SJCRH30 (cell line): ENCODE results near the gene CSPG5. TPM values are rescaled to one million over a fixed set of nuclear protein-coding genes. Genes with fewer than 3 reads are reported as not detected.
A peak's percentile ranks its signal among the peaks of the same experiment; 100 is the strongest.

Experiments used
- DNase-seq, 2 experiments: peaks; one replicate each; pipeline ENCODE4 v3.0.0-alpha.2; 2015 to 2020
- H3K27ac ChIP-seq: fragments of 250-450 bp; sonication (Bioruptor Pico); 2 replicates; pipeline ENCODE4 v1.5.1; 2020; ENCODE audit warnings: mild to moderate bottlenecking, moderate library complexity
- H3K27me3 ChIP-seq: fragments of 250-450 bp; sonication (Bioruptor Pico); 2 replicates; pipeline ENCODE4 v1.5.1; 2020; ENCODE audit warnings: mild to moderate bottlenecking, moderate library complexity
- H3K36me3 ChIP-seq: fragments of 250-450 bp; sonication (Bioruptor Pico); 2 replicates; pipeline ENCODE4 v1.5.1; 2020; ENCODE audit warnings: mild to moderate bottlenecking, moderate library complexity
- H3K4me1 ChIP-seq: fragments of 250-450 bp; sonication (Bioruptor Pico); 2 replicates; pipeline ENCODE4 v1.5.1; 2020; ENCODE audit warnings: mild to moderate bottlenecking, moderate library complexity
- H3K4me3 ChIP-seq: fragments of 250-450 bp; sonication (Bioruptor Pico); 2 replicates; pipeline ENCODE4 v1.5.1; 2020; ENCODE audit warnings: mild to moderate bottlenecking, moderate library complexity
- H3K9me3 ChIP-seq: fragments of 250-450 bp; sonication (Bioruptor Pico); replicated peaks from 2 replicates; pipeline ENCODE4 v1.5.1; 2020; ENCODE audit warnings: mild to moderate bottlenecking, moderate library complexity
- total RNA-seq: library from RNA; depleted of rRNA; stranded (reverse); fragments of >200 nt; shearing (Covaris generic); gene quantifications from 2 replicates; pipeline ENCODE4 v1.2.3, GENCODE V29; 2014

The CSPG5 gene
- total RNA-seq, 1 experiment from 2014 or later: 0.73 TPM

DNA sequence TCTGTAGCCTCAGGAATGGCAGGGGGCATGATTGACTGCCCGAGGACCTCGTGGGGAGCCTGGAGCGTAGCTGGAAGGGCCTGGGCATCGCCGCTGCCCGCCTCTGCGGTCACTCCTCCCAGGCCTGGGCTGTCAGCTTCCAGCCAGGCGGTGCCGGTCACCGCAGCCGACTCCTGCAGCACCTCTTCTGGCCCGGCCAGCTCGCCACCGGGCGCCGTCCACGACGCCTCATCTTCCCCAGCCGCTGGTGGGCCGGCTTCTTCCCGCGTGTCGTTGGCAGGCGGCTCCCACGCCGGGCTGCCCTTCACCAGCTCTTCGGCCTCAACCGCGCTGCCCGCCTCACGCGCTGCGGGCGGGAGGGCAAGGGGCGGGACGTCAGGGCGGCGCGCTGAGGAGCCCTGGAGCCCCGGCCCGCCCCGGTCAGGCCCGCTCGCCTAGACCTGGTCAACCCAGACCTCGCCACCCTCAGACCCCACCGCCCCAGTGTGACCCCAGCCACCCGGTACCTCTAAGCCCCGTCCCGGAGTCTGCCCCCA lies 1.0 kb downstream of the CSPG5 start:
- H3K27ac ChIP-seq: no peak overlapping the region
- H3K9me3 ChIP-seq: no peaks in the 10 kb centered on the region
- H3K27me3 ChIP-seq: no peaks in the 10 kb centered on the region
- no peaks in the 10 kb centered on the region for H3K4me1 ChIP-seq
- DNase-seq: peak in 1 of 2 experiments; percentile 14
- H3K4me3 ChIP-seq: peak overlapping the region; percentile 64
- H3K36me3 ChIP-seq: no peaks in the 10 kb centered on the region

DNA sequence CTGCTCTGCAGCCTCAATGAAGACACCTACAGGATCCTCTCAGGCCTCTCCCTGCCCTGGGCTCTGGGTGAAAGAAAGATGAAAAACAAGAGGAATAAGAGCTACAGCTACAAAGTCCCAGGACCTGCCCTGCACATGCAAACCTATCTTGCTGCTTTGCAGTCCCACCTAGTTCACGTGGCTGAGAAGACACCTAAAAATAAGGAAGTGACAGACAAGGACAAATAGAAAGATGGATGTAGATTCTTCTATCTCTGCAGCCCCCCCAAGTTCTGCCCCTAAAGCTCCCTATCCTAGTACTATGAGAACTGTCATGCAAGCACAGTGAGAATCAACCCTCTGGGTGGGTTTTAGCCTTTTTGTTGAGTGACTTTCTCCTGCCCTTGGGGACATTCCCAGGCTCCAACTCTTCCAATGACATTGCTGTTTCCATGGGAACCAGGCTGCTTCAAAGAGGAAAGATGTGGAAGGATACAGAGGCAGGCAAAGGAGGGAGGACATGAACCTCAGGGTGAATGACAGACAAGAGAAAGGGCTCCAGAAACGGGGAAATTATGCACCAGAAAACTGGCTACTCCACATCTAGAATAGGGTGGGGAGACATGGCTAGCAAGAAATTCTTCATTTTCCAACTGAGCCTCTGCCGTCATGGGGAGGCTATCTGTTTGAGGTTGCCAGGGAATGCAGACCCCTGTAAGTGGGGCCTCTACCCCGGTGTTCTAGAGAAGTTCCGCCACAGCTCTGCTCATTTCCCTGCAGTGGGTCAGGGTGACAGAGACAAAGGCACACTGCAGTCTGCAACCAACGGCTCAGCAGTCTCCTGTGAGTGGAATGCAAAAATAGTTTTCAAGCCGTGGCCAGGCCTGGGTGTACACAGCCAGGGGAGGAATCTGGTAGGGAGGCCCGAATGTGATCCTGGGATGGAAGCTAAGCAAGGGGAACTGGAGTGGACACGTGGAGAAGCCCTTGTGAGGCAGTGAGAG lies 5.2 kb downstream of the CSPG5 start:
- H3K4me3 ChIP-seq: no peak overlapping the region
- no peak for DNase-seq
- no peaks in the 10 kb centered on the region for H3K9me3 ChIP-seq
- no peak overlapping the region for H3K27ac ChIP-seq
- no peaks in the 10 kb centered on the region for H3K36me3 ChIP-seq
- H3K27me3 ChIP-seq: no peaks in the 10 kb centered on the region
- H3K4me1 ChIP-seq: no peaks in the 10 kb centered on the region

DNA sequence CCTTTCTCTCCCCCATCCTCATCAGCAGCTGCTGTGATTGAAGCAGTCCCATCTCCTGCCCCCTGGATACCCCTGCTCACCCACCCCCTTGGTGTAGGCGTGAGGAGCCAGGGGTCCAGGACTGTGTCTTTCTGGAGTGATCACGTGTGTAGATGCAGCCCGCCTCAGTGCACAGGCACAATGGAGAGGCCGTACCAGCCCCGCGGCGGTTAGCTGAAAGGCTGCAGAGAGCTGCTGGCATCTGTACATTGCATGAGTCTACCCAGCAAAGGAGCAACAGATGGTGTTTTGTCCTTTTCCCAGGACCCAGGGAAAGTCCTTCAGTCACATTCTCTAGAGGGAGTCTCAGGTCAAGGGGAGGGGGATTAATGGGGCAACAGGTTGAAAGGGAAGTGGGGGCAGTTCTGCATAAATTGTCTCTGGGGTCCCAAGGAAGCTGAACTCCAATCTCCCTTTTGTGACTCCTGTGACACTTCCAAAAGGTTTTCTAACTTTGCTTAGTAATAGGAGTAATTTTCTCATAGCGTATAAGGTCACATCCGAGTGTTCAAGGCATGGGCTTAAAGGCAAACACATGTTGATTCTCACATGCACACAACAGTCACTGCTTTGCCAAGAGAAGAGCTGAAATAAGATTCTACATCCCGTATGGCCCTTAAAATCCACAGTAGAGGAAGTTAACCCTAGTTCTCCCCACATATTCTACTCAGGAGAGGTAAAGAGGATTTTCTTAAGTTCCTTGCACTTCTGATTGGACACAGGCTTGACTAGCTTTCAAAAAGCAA lies 7.1 kb downstream of the CSPG5 start:
- no peaks in the 10 kb centered on the region for H3K27me3 ChIP-seq
- H3K27ac ChIP-seq: no peak overlapping the region
- no peak for DNase-seq
- no peak overlapping the region for H3K4me3 ChIP-seq
- no peaks in the 10 kb centered on the region for H3K4me1 ChIP-seq
- H3K36me3 ChIP-seq: no peaks in the 10 kb centered on the region
- H3K9me3 ChIP-seq: no peaks in the 10 kb centered on the region

DNA sequence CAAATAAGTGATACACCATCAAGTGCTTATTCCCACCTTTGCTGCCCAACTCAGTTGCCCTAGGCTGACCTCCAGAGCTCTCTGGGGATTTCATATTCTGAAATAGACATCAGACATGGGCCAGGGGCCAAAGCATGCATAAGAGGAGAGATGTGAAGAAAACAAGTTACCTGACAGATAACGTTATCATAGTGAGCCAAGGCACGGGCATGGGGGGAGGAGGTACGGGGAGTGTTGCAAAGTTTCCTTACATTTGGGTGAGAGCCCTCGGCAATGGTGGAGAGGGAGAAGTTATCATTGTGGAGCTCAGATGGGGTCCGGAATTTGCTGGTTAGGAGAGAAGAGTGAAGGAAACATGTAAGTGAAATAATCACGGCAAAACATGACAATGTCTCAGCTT lies 9.8 kb downstream of the CSPG5 start:
- H3K9me3 ChIP-seq: no peaks in the 10 kb centered on the region
- H3K27me3 ChIP-seq: no peaks in the 10 kb centered on the region
- H3K27ac ChIP-seq: no peak overlapping the region
- no peaks in the 10 kb centered on the region for H3K4me1 ChIP-seq
- H3K36me3 ChIP-seq: no peaks in the 10 kb centered on the region
- no peak overlapping the region for H3K4me3 ChIP-seq
- no peak for DNase-seq

DNA sequence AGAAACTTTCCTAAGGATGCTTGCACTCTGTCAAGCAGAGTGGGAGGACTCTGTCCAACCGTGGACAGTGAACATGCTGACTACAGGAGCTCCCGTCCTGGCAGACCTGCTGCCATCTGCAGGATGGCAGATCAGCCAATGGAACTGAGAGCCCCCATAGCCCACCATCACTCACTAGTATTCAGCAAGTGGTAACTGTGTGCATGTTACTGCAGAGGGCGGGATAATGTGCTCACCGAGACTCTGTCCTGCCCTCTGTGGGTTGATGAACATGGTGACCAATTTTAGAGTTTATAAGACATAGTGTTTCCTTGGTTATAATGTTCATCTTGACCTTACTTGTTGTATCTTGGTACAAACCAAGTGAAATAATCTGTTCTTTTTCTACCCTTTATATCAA lies 11.5 kb downstream of the CSPG5 start:
- no peak overlapping the region for H3K4me3 ChIP-seq

DNA sequence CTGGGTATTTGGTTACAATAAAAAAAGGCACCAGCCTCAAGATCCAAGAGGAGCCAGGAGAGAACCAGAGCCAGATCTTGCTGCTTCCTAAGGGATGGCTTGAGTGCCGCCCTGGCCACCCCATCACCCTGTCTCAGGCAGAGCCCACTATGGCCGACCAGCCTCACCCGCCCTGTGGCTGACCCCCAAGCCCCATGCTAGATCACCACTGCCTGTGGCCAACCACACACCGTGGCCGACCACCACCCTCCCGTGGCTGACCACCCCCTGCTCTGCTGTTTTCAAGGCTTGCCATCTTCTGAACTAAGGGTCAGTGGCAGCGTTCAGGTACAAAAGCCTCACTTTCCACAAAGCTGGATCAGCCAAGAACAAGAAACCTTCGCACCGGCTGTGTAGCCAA lies 12.0 kb downstream of the CSPG5 start:
- H3K27me3 ChIP-seq: no peaks in the 10 kb centered on the region
- H3K27ac ChIP-seq: no peak overlapping the region
- H3K36me3 ChIP-seq: no peaks in the 10 kb centered on the region
- no peaks in the 10 kb centered on the region for H3K4me1 ChIP-seq
- no peaks in the 10 kb centered on the region for H3K9me3 ChIP-seq
- no peak for DNase-seq
- H3K4me3 ChIP-seq: no peak overlapping the region

More for the DNA sequence above, 11.5 kb downstream of the CSPG5 start:
- H3K9me3 ChIP-seq: no peaks in the 10 kb centered on the region
- no peaks in the 10 kb centered on the region for H3K36me3 ChIP-seq
- H3K27ac ChIP-seq: no peak overlapping the region
- DNase-seq: no peak
- H3K27me3 ChIP-seq: no peaks in the 10 kb centered on the region
- no peaks in the 10 kb centered on the region for H3K4me1 ChIP-seq

DNA sequence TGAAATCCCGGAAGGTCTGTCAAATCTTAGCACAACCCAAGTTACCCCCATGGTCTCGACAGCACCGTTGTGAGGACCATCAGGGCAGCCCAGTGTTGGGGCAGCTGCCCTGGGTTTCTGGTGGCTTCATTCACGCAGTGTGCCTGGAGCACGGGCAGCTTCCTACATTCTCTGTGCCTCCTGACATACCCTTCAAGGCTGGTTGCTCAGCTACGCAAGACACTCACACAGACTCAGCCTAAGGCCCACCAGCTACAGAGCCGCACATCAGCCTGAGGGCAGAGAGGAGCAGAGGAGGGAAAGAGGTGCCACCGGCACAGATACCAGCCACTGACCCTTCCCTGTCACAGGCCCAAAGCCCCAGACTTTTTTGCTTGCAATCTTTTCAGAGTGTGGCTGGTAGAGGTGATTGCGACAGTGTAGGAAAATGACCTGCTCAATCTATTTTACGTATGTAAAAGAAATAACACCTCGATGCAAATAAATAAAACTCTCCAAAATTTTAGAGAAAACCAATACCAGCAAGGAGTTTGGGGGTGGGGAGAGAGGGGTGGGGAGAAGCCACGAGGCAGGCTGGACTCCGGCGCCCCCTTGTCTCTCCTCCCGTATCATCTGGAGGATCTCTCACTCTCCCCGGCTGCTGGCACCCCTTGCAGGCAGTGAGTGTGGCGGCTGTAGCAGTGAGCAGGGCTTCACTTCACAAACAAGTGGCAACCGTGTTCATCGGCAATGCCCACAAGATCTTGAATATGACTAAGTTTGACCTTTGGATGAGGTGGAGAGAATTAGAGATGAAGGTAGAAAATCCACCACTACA lies 12.7 kb downstream of the CSPG5 start:
- no peaks in the 10 kb centered on the region for H3K9me3 ChIP-seq
- no peak overlapping the region for H3K4me3 ChIP-seq
- H3K36me3 ChIP-seq: no peaks in the 10 kb centered on the region
- no peaks in the 10 kb centered on the region for H3K4me1 ChIP-seq
- H3K27me3 ChIP-seq: no peaks in the 10 kb centered on the region
- H3K27ac ChIP-seq: no peak overlapping the region
- no peak for DNase-seq

DNA sequence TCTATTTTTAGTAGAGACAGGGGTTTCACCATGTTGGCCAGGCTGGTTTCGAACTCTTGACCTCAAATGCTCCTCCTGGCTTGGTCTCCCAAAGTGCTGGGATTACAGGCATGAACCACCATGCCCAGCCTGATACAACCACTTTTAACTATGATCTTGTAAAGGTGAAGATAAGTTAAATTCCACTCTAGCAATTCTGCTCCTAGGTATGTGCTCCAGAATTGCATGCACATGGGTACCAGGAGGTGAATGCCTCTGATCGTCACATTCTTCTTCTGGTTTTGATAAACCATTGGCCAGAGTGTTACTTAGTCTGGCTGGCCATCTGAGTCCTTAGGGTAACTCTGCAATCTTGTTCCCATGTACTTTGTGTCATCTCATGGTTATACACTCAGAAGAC lies 22.3 kb downstream of the CSPG5 start:
- Histone ChIP-seq H3K4me1 (no peaks in the 10 kb centered on the region), H3K36me3 (no peaks in the 10 kb centered on the region), H3K27me3 (no peaks in the 10 kb centered on the region), H3K9me3 (no peaks in the 10 kb centered on the region), H3K4me3 (no peak overlapping the region), H3K27ac (no peak overlapping the region)
- no peak for DNase-seq

DNA sequence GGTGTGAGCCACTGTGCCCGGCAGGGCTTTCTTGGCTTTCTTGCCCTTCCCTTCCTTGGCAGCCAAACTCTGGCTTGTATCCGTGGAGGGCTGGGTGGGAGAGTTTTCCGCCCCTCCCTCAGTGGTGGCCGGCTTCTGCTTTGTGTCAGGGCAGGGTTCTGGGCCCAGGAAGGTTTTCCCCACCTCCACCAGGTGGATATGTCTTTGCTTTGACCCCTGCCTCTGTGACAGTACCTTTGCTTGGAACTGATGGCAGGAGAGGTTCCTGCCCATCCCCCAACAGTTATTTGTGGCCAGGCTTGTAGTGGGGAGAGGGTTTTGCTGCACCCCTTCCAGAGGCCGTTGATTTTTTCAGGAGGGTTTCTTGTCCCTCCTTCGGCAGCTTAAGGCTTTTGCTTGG lies 24.3 kb downstream of the CSPG5 start:
- Histone ChIP-seq H3K4me3 (no peak overlapping the region), H3K36me3 (no peaks in the 10 kb centered on the region), H3K27ac (no peak overlapping the region), H3K9me3 (no peaks in the 10 kb centered on the region), H3K27me3 (no peaks in the 10 kb centered on the region), H3K4me1 (no peaks in the 10 kb centered on the region)
- no peak for DNase-seq

DNA sequence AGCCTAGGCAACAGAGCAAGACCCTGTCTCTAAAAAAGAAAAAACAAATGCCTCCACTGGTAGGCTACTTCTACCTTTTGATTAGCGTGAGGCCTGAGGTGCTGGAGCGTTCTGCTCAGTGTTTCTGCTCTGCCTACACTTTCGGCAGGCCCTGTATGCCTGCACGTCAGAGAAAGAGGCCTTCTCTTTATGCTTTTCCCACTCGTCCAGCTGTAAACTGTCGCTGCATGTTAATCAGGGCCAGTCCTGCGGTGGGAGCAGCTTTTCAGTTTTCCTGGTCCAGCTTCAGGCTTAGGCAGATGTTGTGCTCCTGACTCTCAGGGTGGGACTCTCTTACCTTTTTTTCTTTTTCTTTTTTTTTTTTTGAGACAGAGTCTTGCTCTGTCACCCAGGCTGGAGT lies 25.3 kb downstream of the CSPG5 start:
- no peaks in the 10 kb centered on the region for H3K4me1 ChIP-seq
- H3K27me3 ChIP-seq: no peaks in the 10 kb centered on the region
- H3K27ac ChIP-seq: no peak overlapping the region
- no peak overlapping the region for H3K4me3 ChIP-seq
- H3K36me3 ChIP-seq: no peaks in the 10 kb centered on the region
- no peak for DNase-seq
- no peaks in the 10 kb centered on the region for H3K9me3 ChIP-seq

DNA sequence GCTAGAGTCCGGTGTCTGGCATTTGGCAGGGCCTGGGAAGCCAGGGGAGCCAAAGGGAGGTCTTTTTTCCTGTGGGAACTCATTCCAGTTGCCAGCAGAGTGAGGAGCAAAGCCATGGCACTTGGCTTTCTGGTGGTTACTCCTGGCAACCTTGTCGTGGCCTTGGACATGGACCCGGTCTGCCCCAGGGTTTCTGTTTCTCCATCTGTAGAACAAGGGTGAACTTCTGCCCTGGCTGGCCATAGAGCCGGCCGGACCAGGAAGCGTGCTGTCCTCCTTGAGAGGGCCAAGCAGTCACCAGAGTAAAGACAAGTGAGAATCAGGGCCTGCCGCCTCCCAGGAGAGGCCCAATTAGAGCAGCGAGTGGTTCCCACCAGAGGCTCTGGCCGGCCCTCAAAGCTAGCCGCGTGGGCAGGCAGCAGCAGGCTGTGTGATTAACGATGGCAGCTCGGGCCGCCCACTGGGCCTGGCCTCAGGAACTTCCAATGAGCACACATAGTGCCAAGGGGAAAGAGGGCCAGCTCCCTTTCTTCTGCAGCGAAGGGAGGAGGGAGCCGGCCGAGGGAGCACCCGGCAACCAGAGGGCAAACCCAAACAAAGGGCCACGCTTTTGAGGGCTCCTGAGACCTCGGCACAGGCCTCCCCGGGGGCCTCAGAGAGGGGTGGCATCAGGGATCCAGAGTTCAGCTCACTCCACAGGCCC lies 36.0 kb downstream of the CSPG5 start:
- Histone ChIP-seq H3K27me3 (no peaks in the 10 kb centered on the region), H3K9me3 (no peaks in the 10 kb centered on the region), H3K27ac (no peak overlapping the region), H3K4me1 (no peaks in the 10 kb centered on the region), H3K4me3 (no peak overlapping the region), H3K36me3 (no peaks in the 10 kb centered on the region)
- no peak for DNase-seq

DNA sequence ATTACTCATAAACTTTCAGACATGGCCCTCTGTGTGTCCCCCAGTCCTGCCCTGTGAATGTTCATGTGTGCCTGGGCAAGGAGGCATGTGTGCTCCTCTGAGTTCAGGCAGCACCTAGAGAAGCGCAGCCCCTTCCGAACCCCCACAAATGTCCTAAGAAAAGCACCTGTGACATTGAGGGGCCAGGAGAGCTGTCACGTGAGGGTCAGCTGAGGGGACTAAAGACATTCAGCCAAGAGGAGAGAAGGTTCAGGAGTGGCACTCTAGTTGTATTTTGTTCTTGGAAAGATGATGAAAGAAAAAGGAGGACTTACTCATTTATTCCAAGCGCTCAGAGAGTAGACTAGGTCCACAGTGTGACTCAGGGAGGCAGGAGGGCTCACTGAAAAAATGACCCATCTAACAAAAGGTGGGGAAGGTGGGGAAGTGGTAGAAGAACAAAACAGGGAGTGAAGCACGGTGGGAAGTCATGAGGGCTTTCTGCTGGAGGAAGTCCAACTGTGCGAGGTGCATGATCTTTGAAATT lies 37.0 kb downstream of the CSPG5 start:
- H3K9me3 ChIP-seq: no peaks in the 10 kb centered on the region
- no peaks in the 10 kb centered on the region for H3K36me3 ChIP-seq
- H3K27me3 ChIP-seq: no peaks in the 10 kb centered on the region
- DNase-seq: no peak
- no peak overlapping the region for H3K27ac ChIP-seq
- H3K4me1 ChIP-seq: no peaks in the 10 kb centered on the region
- H3K4me3 ChIP-seq: no peak overlapping the region

DNA sequence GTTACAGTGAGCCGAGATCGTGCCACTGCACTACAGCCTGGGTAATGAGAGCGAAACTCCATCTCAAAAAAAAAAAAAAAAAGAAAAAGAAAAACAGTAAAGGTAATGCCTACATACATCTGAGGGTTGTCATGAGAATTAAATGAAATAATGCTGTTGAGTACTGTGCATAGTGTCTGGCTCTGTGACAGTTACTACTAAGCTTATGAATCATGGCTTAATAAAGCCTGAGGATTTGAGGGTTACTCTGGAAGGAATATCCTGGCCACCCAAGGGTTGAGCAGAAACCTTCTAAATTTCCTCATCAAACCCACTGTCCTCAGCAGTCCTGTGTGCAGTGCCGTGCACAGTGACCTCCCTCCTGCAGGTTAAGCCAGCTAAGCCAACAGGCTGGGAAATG lies 38.4 kb downstream of the CSPG5 start:
- Histone ChIP-seq H3K4me3 (no peak overlapping the region), H3K27me3 (no peaks in the 10 kb centered on the region), H3K36me3 (no peaks in the 10 kb centered on the region), H3K27ac (no peak overlapping the region), H3K4me1 (no peaks in the 10 kb centered on the region), H3K9me3 (no peaks in the 10 kb centered on the region)
- no peak for DNase-seq

DNA sequence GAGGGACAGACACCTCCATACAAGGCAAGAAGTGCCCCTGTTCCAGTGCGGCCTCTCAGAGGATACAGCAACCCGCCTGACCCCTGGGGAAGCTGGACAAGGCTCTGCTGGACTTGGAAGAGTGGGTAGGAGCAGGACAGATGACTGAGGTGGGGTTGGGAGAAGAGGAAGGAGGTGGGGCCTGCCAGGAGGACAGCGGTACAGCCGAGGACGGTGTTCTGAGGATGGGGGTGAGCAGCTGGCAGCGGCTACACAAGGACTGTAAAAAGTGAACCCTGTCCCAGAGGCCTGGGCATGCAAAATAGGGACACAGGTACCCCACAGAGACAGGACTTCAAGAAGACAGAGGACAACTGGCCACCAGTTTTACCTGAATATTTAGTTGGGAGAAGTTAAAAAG lies 41.7 kb downstream of the CSPG5 start:
- Histone ChIP-seq H3K9me3 (no peaks in the 10 kb centered on the region), H3K4me3 (no peak overlapping the region), H3K36me3 (no peaks in the 10 kb centered on the region), H3K4me1 (no peaks in the 10 kb centered on the region), H3K27me3 (no peaks in the 10 kb centered on the region), H3K27ac (no peak overlapping the region)
- no peak for DNase-seq
